Adrenal gland (tissue), 12 donors: ENCODE data around the gene CFAP90. TPM values are rescaled to one million over a fixed set of nuclear protein-coding genes. Genes with fewer than 3 reads are reported as not detected.

Source experiments
- DNase-seq, 7 donors: peaks; one replicate each; pipeline ENCODE4 v3.0.0-alpha.2; 2019 to 2020
- H3K27ac ChIP-seq, 5 donors: fragments of 200-600 bp; sonication (generic) in 4 of 5; 1 replicate in 3 of 5; 2 replicates in 2 of 5; pipeline versions ENCODE4 v1.5.1 to v1.8.0; 2016 to 2020; ENCODE audit warnings: mild to moderate bottlenecking in 1 of 5
- H3K27me3 ChIP-seq: fragments of 200-600 bp; 2 replicates; pipeline ENCODE4 v1.8.0; 2021
- H3K36me3 ChIP-seq, 2 donors: fragments of 200-600 bp; replicated peaks in 1 of 2; 1 replicate in 1 of 2; 2 replicates in 1 of 2; pipeline versions ENCODE4 v1.5.1 to v1.8.0; 2018 to 2022
- H3K4me1 ChIP-seq, 2 donors: fragments of 200-600 bp; replicated peaks in 1 of 2; 1 replicate in 1 of 2; 2 replicates in 1 of 2; pipeline versions ENCODE4 v1.5.1 to v1.8.0; 2018 to 2021
- H3K4me3 ChIP-seq, 4 donors: fragments of 200-600 bp; sonication (generic) in 3 of 4; one replicate each; pipeline ENCODE4 v1.5.1; 2016 to 2018
- H3K9me3 ChIP-seq, 3 donors: fragments of 200-600 bp; sonication (generic) in 1 of 3; replicated peaks in 1 of 3; 1 replicate in 2 of 3; 2 replicates in 1 of 3; pipeline versions ENCODE4 v1.5.1 to v1.8.0; 2016 to 2021
- POLR2A ChIP-seq, 2 donors: fragments of 450-650 bp; IDR thresholded peaks; one replicate each; pipeline ENCODE4 v1.6.1; 2017; ENCODE audit warnings: antibody characterized with exemption in 2 of 2, mild to moderate bottlenecking in 2 of 2, moderate library complexity in 1 of 2
- WGBS, 4 donors: extraction: QIAGEN DNeasy Blood & Tissue Kit in 2 of 4; methylation state at CpG; one replicate each; pipeline versions ENCODE4 v1.1.5 to v1.1.7; 2013 to 2017; 5-methylcytosine and 5-hydroxymethylcytosine counted together
- intact Hi-C, 2 donors: fragments of 100-400 bp; cut with DNase I; formaldehyde crosslinking; loops; one replicate each; pipeline versions ENCODE4 v1.14.1 to v1.15.0; 2022 to 2023
- polyA plus RNA-seq, 3 donors: library from polyadenylated mRNA; stranded (reverse); fragments of 200-250 nt in 2 of 3; fragments of 350-450 nt in 1 of 3; fragmentation: Illumina TruSeq in 1 of 3; extraction: RNeasy Lipid Tissue Mini Kit (QIAGEN cat#74804) in 1 of 3; gene quantifications; one replicate each; pipeline ENCODE4 v1.2.3, GENCODE V29; 2013 to 2014
- total RNA-seq, 9 donors: library from RNA; depleted of rRNA in 4 of 9; stranded (reverse); fragments of >200 nt in 4 of 9; fragments of 120-200 nt in 1 of 9; fragmentation: NEBNext Ultra II Directional in 1 of 9; extraction: Animal tissue kit (Norgen Biotek cat#: 25700) in 1 of 9; gene quantifications; one replicate each; pipeline versions ENCODE4 v1.1.0 to v1.2.4, GENCODE V29; 2013 to 2023
- TF ChIP-seq, protein P1 (sequence below), 6 experiments: fragments of 450-650 bp in 4 of 6; fragments of 200-600 bp in 2 of 6; sonication (generic) in 1 of 6; IDR thresholded peaks; 1 replicate in 5 of 6; 2 replicates in 1 of 6; pipeline versions ENCODE4 v1.5.1 to v1.8.0; 2016 to 2021; ENCODE audit warnings: antibody characterized with exemption in 6 of 6, mild to moderate bottlenecking in 2 of 6, moderate library complexity in 1 of 6
- donor health status: healthy with polysubstance abuse.
- donor health status: Bipolar disorder and iron deficiency.
- donor health status: DM: yes; HTN: yes; CAD: no.
- donor health status: DM: no; HTN: no; CAD: no.
- donor health status: DM: no; HTN: no; CAD: no.
- donor health status: DM: yes; HTN: yes; CAD: no.

CFAP90 gene
- total and polyA plus RNA-seq, 12 donors: 0.11 to 1.3 (median 0.39) TPM; not detected in 3

DNA sequence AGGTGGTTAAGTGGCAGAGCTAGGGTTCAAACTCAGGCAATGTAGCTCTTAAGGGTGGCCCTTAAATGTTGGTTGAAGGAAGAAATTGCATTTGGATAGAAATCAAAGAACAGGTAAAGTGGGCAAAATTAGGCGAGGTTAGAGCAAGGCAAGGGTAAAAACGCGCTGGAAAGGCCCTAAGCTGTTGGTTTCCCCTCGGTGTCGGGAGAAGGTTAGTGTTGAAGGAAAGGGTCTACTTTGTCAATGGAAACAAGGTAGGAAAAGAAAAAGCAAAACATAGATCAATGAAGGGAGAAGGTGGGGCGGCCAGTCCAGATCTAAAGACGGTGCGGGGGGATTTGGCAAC, 17.5 kb upstream of the CFAP90 start:
- H3K4me3 ChIP-seq: peak overlapping the region; percentile 76 to 94 (median 84)
- no peaks in the 10 kb centered on the region for H3K27me3 ChIP-seq
- peak in 1 of 7 donors; percentile 58 for DNase-seq
- H3K4me1 ChIP-seq: peaks cover 16 to 51% of the 10 kb centered on the region in 2 donors
- peaks cover 0 to 4% of the 10 kb centered on the region in 2 donors for H3K36me3 ChIP-seq
- no peak for TF ChIP-seq POLR2A (IDR thresholded peaks at IDR 0.05)
- TF ChIP-seq, protein P1, sequence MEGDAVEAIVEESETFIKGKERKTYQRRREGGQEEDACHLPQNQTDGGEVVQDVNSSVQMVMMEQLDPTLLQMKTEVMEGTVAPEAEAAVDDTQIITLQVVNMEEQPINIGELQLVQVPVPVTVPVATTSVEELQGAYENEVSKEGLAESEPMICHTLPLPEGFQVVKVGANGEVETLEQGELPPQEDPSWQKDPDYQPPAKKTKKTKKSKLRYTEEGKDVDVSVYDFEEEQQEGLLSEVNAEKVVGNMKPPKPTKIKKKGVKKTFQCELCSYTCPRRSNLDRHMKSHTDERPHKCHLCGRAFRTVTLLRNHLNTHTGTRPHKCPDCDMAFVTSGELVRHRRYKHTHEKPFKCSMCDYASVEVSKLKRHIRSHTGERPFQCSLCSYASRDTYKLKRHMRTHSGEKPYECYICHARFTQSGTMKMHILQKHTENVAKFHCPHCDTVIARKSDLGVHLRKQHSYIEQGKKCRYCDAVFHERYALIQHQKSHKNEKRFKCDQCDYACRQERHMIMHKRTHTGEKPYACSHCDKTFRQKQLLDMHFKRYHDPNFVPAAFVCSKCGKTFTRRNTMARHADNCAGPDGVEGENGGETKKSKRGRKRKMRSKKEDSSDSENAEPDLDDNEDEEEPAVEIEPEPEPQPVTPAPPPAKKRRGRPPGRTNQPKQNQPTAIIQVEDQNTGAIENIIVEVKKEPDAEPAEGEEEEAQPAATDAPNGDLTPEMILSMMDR (IDR thresholded peaks at IDR 0.05): no peak
- intact Hi-C loops: no loop called here
- WGBS, 4 donors: 0 to 1% (median 1%) methylated on average over 8 of the region's 8 CpGs
- H3K9me3 ChIP-seq: no peaks in the 10 kb centered on the region
- peak overlapping the region in 4 of 5 donors; percentile 83 to 90 (median 84) for H3K27ac ChIP-seq

- Histone ChIP-seq H3K36me3 (peaks cover 0 to 14% of the 10 kb centered on the region in 2 donors), H3K4me1 (peaks cover 16 to 51% of the 10 kb centered on the region in 2 donors), H3K27ac (peak overlapping the region in 1 of 5 donors; percentile 53), H3K27me3 (no peaks in the 10 kb centered on the region), H3K9me3 (no peaks in the 10 kb centered on the region), H3K4me3 (no peak overlapping the region)
- DNase-seq: no peak
- intact Hi-C loops: no loop called here
- TF ChIP-seq, protein P1 (IDR thresholded peaks at IDR 0.05): no peak
- no peak for TF ChIP-seq POLR2A (IDR thresholded peaks at IDR 0.05)
- 50 to 62% (median 57%) methylated on average over 3 of the region's 3 CpGs for WGBS, 4 donors
Observed at GRCh38 chr5:7867260-7867659, 16.3 kb upstream of the CFAP90 start.

DNA sequence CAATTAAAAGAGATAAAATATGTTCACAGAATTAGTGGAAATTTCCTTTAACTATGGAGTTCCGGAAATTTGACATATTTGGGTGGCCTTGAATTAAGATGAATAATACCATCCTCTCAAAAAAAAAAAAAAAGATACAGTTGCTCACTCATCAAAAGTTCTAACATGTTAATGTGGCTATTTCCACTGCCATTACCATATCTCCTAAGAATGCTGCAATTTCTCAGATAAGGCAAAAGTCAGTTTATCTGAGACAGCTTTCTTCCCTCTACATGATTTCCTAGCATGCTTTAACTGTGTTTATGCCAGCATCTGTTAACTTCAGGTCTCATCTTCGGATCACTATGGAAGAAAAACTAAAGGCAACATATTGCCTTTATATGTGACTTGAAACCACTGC, 15.3 kb upstream of the CFAP90 start:
- DNase-seq: no peak
- Histone ChIP-seq H3K4me3 (no peak overlapping the region), H3K9me3 (no peaks in the 10 kb centered on the region), H3K27ac (peak overlapping the region in 4 of 5 donors; percentile 1 to 54 (median 52)), H3K36me3 (peaks cover 0 to 25% of the 10 kb centered on the region in 2 donors), H3K4me1 (peaks cover 16 to 48% of the 10 kb centered on the region in 2 donors), H3K27me3 (no peaks in the 10 kb centered on the region)
- TF ChIP-seq POLR2A (IDR thresholded peaks at IDR 0.05): peak in 1 of 2 donors; percentile 38
- TF ChIP-seq, protein P1 (IDR thresholded peaks at IDR 0.05): no peak
- 56 to 70% (median 61%) methylated on average over 2 of the region's 2 CpGs for WGBS, 4 donors
- intact Hi-C loops: no loop called here

- Histone ChIP-seq H3K4me3 (no peak overlapping the region), H3K36me3 (peaks cover 0 to 35% of the 10 kb centered on the region in 2 donors), H3K9me3 (no peaks in the 10 kb centered on the region), H3K27ac (no peak overlapping the region), H3K27me3 (no peaks in the 10 kb centered on the region), H3K4me1 (no peaks in the 10 kb centered on the region)
- intact Hi-C loops: no loop called here
- no peak for TF ChIP-seq POLR2A (IDR thresholded peaks at IDR 0.05)
- TF ChIP-seq, protein P1 (IDR thresholded peaks at IDR 0.05): no peak
- DNase-seq: no peak
- WGBS, 4 donors: 61 to 72% (median 67%) methylated on average over 9 of the region's 9 CpGs
Observed at GRCh38 chr5:7857926-7858632, 7.1 kb upstream of the CFAP90 start.
